GM23338 (cell line): ENCODE data around the gene ABR. TPM values are rescaled to one million over a fixed set of nuclear protein-coding genes. Genes with fewer than 3 reads are reported as not detected.
A peak's percentile ranks its signal among the peaks of the same experiment; 100 is the strongest.

ENCODE experiments used
- ATAC-seq: fragments of 200-7000 bp; cut with Tn5 transposase; 3 replicates; pipeline ENCODE4 v1.9.1; 2020
- DNase-seq: peaks from one replicate; pipeline ENCODE4 v3.0.0-alpha.2; 2015; ENCODE audit warnings: low spot score
- H2AFZ ChIP-seq: fragments of 200-600 bp; sonication (generic); 2 replicates; pipeline ENCODE4 v1.8.0; 2016; ENCODE audit warnings: antibody characterized with exemption, mild to moderate bottlenecking, moderate library complexity
- H3F3A ChIP-seq: fragments of 200-600 bp; sonication (generic); replicated peaks from 2 replicates; pipeline ENCODE4 v1.8.0; 2017; ENCODE audit warnings: antibody characterized with exemption, mixed run types, low read depth
- H3K27ac ChIP-seq: fragments of 200-600 bp; sonication (generic); 2 replicates; pipeline ENCODE4 v1.6.1; 2016; ENCODE audit warnings: low read depth
- H3K27me3 ChIP-seq: fragments of 200-600 bp; sonication (generic); 2 replicates; pipeline ENCODE4 v1.8.0; 2016; ENCODE audit warnings: mild to moderate bottlenecking, mixed run types, moderate library complexity; ENCODE audit not compliant: insufficient read depth
- H3K36me3 ChIP-seq: fragments of 200-600 bp; sonication (generic); 2 replicates; pipeline ENCODE4 v1.8.0; 2016; ENCODE audit warnings: mild to moderate bottlenecking; ENCODE audit not compliant: insufficient read depth
- H3K4me1 ChIP-seq: fragments of 200-600 bp; sonication (generic); 2 replicates; pipeline ENCODE4 v1.8.0; 2016; ENCODE audit warnings: mild to moderate bottlenecking, moderate library complexity; ENCODE audit not compliant: insufficient read depth
- H3K4me2 ChIP-seq: fragments of 200-600 bp; sonication (generic); 2 replicates; pipeline ENCODE4 v1.7.1; 2017; ENCODE audit warnings: mixed run types
- H3K4me3 ChIP-seq: fragments of 200-600 bp; sonication (generic); 2 replicates; pipeline ENCODE4 v1.6.1; 2016; ENCODE audit warnings: mixed run types
- H3K79me2 ChIP-seq: fragments of 200-600 bp; sonication (generic); replicated peaks from 2 replicates; pipeline ENCODE4 v1.8.0; 2017; ENCODE audit warnings: mild to moderate bottlenecking; ENCODE audit not compliant: insufficient read depth
- H3K9me2 ChIP-seq: fragments of 200-600 bp; sonication (generic); 2 replicates; pipeline ENCODE4 v1.8.0; 2017; ENCODE audit not compliant: insufficient read depth
- H4K20me1 ChIP-seq: fragments of 200-600 bp; sonication (generic); replicated peaks from 2 replicates; pipeline ENCODE4 v1.8.0; 2017; ENCODE audit warnings: mild to moderate bottlenecking; ENCODE audit not compliant: insufficient read depth
- H3K27ac Mint-ChIP-seq: 2 replicates; pipeline ENCODE4 v1.8.0; 2020; ENCODE audit warnings: inconsistent platforms, mild to moderate bottlenecking, moderate library complexity, mixed read lengths
- H3K27me3 Mint-ChIP-seq: 3 replicates; pipeline ENCODE4 v1.8.0; 2022; ENCODE audit warnings: low read depth, mild to moderate bottlenecking, moderate library complexity, mixed read lengths, inconsistent platforms; ENCODE audit not compliant: insufficient read depth, poor library complexity
- H3K36me3 Mint-ChIP-seq: 3 replicates; pipeline ENCODE4 v1.8.0; 2021; ENCODE audit warnings: low read depth, mild to moderate bottlenecking, inconsistent platforms, moderate library complexity, mixed read lengths
- H3K4me1 Mint-ChIP-seq: 3 replicates; pipeline ENCODE4 v1.8.0; 2020; ENCODE audit warnings: mild to moderate bottlenecking, inconsistent platforms, mixed read lengths
- H3K4me3 Mint-ChIP-seq: 3 replicates; pipeline ENCODE4 v1.8.0; 2021; ENCODE audit warnings: moderate library complexity, mild to moderate bottlenecking, inconsistent platforms, mixed read lengths
- H3K9me3 Mint-ChIP-seq: 3 replicates; pipeline ENCODE4 v1.8.0; 2020; ENCODE audit warnings: moderate library complexity, mild to moderate bottlenecking, inconsistent platforms, mixed read lengths
- CREB1 ChIP-seq: fragments of 250-450 bp; sonication (Bioruptor Pico); IDR thresholded peaks from 2 replicates; pipeline ENCODE4 v1.5.0; 2020; ENCODE audit warnings: low read depth, mild to moderate bottlenecking, moderate library complexity
- CTCF ChIP-seq, 2 experiments: fragments of 200-600 bp in 1 of 2; sonication (generic) in 1 of 2; conservative IDR thresholded peaks; 2 replicates each; pipeline versions ENCODE4 v1.5.1 to v1.6.1; 2016 to 2017; ENCODE audit warnings: antibody characterized with exemption in 2 of 2, low read depth in 2 of 2, mild to moderate bottlenecking in 2 of 2, moderate library complexity in 1 of 2
- ETS1 ChIP-seq: IDR thresholded peaks from 2 replicates; pipeline ENCODE4 v1.6.1; 2016; ENCODE audit warnings: antibody characterized with exemption
- EZH2 ChIP-seq: fragments of 200-600 bp; sonication (generic); IDR thresholded peaks from one replicate; pipeline ENCODE4 v1.8.0; 2017; ENCODE audit warnings: antibody characterized with exemption, mild to moderate bottlenecking, low read depth; ENCODE audit not compliant: unreplicated experiment
- EZH2phosphoT487 ChIP-seq: fragments of 200-600 bp; sonication (generic); IDR thresholded peaks from one replicate; pipeline ENCODE4 v1.8.1; 2018; ENCODE audit warnings: antibody characterized with exemption; ENCODE audit not compliant: unreplicated experiment
- JUNB ChIP-seq: IDR thresholded peaks from one replicate; pipeline ENCODE4 v1.6.1; 2016; ENCODE audit warnings: antibody characterized with exemption; ENCODE audit not compliant: unreplicated experiment
- NANOG ChIP-seq: IDR thresholded peaks from 2 replicates; pipeline ENCODE4 v1.6.1; 2016; ENCODE audit warnings: antibody characterized with exemption, borderline replicate concordance
- POLR2AphosphoS5 ChIP-seq: IDR thresholded peaks from 2 replicates; pipeline ENCODE4 v1.6.1; 2016; ENCODE audit warnings: antibody characterized with exemption, low read depth
- STAT1 ChIP-seq: IDR thresholded peaks from one replicate; pipeline ENCODE4 v1.6.1; 2016; ENCODE audit warnings: antibody characterized with exemption; ENCODE audit not compliant: unreplicated experiment
- ZNF114 ChIP-seq: fragments of 250-450 bp; sonication (Bioruptor Pico); IDR thresholded peaks from 2 replicates; pipeline ENCODE4 v1.5.0; 2020; ENCODE audit warnings: mild to moderate bottlenecking, moderate library complexity
- ZNF331 ChIP-seq: fragments of 250-450 bp; sonication (Bioruptor Pico); IDR thresholded peaks from 2 replicates; pipeline ENCODE4 v1.5.0; 2020; ENCODE audit warnings: low read depth, mild to moderate bottlenecking, moderate library complexity
- ZNF462 ChIP-seq: fragments of 250-450 bp; sonication (Bioruptor Pico); IDR thresholded peaks from 2 replicates; pipeline ENCODE4 v1.5.0; 2020; ENCODE audit warnings: mild to moderate bottlenecking, moderate library complexity
- polyA plus RNA-seq: library from polyadenylated mRNA; unstranded; fragments of >200 nt; fragmentation: Nextera tagmentation; extraction: Ambion mirVana; gene quantifications from 2 replicates; pipeline ENCODE4 v1.2.1, GENCODE V29; 2016
- total RNA-seq: library from RNA; depleted of rRNA; stranded (reverse); fragments of >200 nt; shearing (Covaris generic); gene quantifications from 2 replicates; pipeline ENCODE4 v1.2.3, GENCODE V29; 2014

The ABR gene
- total and polyA plus RNA-seq, 2 experiments from 2014 or later = 15.0 to 27.7 TPM

GRCh38 chr17:958712-959451 is 220.9 kb downstream of the ABR start (continued):
- TF ChIP-seq ZNF114 = no peak
- TF ChIP-seq ZNF331 (CRISPR knock-in tag) = no peak
- no peak for TF ChIP-seq POLR2AphosphoS5

GRCh38 chr17:957856-958421 is 221.8 kb downstream of the ABR start:
- Histone ChIP-seq H3K36me3 (no peaks in the 10 kb centered on the region; the same call in 1 of the 2 replicates), H3K9me2 (no peaks in the 10 kb centered on the region), H4K20me1 (peaks cover 18% of the 10 kb centered on the region), H2AFZ (no peak overlapping the region), H3K4me2 (no peak overlapping the region; the same call in 1 of the 2 replicates), H3K4me1 (peaks cover 15% of the 10 kb centered on the region), H3K4me3 (no peak overlapping the region), H3K79me2 (peaks cover 98% of the 10 kb centered on the region), H3K27ac (peak overlapping the region; percentile 83), H3F3A (peaks cover under 1% of the 10 kb centered on the region; the same call in 1 of the 2 replicates), H3K27me3 (no peaks in the 10 kb centered on the region)
- Mint-ChIP-seq H3K4me3 (no peak overlapping the region; the same call in 2 of the 3 replicates), H3K9me3 (no peaks in the 10 kb centered on the region), H3K36me3 (peaks cover 22% of the 10 kb centered on the region), H3K27me3 (peaks cover 16% of the 10 kb centered on the region), H3K4me1 (peaks cover 42% of the 10 kb centered on the region), H3K27ac (peak overlapping the region; percentile 65; the same call in 1 of the 2 replicates)
- DNase-seq (no peak), ATAC-seq (no peak)
- TF ChIP-seq ZNF462 (CRISPR knock-in tag) = no peak
- no peak for TF ChIP-seq ETS1
- no peak for TF ChIP-seq ZNF331 (CRISPR knock-in tag)
- no peak for TF ChIP-seq ZNF114
- TF ChIP-seq CTCF (conservative IDR thresholded peaks at IDR 0.05; ENCODE audit: low read depth in 2 of 2) = no peak
- TF ChIP-seq EZH2phosphoT487 = no peak
- no peak for TF ChIP-seq NANOG
- TF ChIP-seq EZH2 = no peak
- TF ChIP-seq POLR2AphosphoS5 = no peak
- no peak for TF ChIP-seq CREB1 (CRISPR knock-in tag)
- TF ChIP-seq JUNB = no peak
- TF ChIP-seq STAT1 = no peak
